ENCODE measurements around the gene MTERF4.

The MTERF4 gene

DNA sequence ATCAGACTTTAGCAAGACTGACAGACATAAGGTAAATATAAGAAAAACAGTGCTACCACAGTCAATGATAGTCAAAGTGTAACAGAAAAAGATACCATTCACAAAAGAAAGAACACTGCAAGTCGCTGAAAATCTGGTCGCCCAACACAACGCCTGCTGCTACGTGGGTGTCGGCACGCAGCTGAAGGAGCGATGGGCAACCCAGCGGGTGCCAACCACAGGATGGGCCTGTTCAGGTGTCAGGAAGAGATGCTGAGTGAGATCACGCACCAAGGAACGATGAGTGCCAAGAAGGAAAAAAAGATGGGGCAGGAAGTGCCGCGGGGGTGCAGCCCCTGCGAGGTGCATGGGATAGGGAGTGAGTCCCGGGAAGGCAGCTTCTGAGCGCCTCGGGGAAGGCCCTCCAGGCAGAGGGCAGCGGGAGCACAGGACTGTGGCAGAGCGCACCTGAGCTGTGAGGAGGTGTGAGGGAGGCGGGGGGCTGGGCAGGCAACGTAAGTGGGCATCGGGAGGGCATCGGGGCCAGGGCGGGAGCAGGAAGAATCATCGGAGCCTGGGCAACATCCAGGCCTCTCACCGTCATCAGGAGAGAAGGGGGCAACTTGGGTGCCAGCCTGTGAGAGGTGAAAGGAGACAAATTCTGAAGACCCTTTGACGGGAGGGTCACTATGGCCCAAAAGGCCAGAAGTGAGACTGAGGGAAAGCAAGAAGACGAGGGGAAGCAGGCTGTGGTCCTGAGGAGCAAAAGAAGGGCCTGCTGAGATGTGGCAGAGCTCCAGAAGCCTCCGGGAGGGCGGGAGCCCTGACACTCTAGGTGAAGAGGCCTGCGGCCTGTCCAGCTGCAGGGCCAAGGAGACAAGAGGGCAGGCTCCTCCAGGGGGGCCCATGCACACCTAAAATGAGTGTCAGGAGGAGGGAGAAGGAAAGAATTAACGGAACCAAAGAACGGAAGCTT lies 14.8 kb upstream of the MTERF4 start:
- DNase-seq (ENCODE audit: low read depth in 1 of 2, low spot score in 1 of 2) = no peak
- TF ChIP-seq SPI1 (IDR thresholded peaks at IDR 0.05; ENCODE audit: borderline replicate concordance, low read depth) (no peak), GABPA (IDR thresholded peaks at IDR 0.05; ENCODE audit: low read depth) (no peak), POLR2AphosphoS5 (IDR thresholded peaks at IDR 0.05; ENCODE audit: low read depth) (no peak)
- TF ChIP-seq, protein P1, sequence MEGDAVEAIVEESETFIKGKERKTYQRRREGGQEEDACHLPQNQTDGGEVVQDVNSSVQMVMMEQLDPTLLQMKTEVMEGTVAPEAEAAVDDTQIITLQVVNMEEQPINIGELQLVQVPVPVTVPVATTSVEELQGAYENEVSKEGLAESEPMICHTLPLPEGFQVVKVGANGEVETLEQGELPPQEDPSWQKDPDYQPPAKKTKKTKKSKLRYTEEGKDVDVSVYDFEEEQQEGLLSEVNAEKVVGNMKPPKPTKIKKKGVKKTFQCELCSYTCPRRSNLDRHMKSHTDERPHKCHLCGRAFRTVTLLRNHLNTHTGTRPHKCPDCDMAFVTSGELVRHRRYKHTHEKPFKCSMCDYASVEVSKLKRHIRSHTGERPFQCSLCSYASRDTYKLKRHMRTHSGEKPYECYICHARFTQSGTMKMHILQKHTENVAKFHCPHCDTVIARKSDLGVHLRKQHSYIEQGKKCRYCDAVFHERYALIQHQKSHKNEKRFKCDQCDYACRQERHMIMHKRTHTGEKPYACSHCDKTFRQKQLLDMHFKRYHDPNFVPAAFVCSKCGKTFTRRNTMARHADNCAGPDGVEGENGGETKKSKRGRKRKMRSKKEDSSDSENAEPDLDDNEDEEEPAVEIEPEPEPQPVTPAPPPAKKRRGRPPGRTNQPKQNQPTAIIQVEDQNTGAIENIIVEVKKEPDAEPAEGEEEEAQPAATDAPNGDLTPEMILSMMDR (IDR thresholded peaks at IDR 0.05; ENCODE audit: insufficient read depth, low read length) = no peak
- TF ChIP-seq, protein P2, sequence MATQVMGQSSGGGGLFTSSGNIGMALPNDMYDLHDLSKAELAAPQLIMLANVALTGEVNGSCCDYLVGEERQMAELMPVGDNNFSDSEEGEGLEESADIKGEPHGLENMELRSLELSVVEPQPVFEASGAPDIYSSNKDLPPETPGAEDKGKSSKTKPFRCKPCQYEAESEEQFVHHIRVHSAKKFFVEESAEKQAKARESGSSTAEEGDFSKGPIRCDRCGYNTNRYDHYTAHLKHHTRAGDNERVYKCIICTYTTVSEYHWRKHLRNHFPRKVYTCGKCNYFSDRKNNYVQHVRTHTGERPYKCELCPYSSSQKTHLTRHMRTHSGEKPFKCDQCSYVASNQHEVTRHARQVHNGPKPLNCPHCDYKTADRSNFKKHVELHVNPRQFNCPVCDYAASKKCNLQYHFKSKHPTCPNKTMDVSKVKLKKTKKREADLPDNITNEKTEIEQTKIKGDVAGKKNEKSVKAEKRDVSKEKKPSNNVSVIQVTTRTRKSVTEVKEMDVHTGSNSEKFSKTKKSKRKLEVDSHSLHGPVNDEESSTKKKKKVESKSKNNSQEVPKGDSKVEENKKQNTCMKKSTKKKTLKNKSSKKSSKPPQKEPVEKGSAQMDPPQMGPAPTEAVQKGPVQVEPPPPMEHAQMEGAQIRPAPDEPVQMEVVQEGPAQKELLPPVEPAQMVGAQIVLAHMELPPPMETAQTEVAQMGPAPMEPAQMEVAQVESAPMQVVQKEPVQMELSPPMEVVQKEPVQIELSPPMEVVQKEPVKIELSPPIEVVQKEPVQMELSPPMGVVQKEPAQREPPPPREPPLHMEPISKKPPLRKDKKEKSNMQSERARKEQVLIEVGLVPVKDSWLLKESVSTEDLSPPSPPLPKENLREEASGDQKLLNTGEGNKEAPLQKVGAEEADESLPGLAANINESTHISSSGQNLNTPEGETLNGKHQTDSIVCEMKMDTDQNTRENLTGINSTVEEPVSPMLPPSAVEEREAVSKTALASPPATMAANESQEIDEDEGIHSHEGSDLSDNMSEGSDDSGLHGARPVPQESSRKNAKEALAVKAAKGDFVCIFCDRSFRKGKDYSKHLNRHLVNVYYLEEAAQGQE (IDR thresholded peaks at IDR 0.05; ENCODE audit: insufficient replicate concordance, low read depth) = no peak
- no peaks in the 10 kb centered on the region for H3K27me3 ChIP-seq (ENCODE audit: insufficient read depth, poor library complexity, severe bottlenecking)
- no peak overlapping the region for H3K27ac ChIP-seq (replicated peaks)
- H3K4me3 ChIP-seq (replicated peaks; ENCODE audit: insufficient read depth, low read length) = no peak overlapping the region

DNA sequence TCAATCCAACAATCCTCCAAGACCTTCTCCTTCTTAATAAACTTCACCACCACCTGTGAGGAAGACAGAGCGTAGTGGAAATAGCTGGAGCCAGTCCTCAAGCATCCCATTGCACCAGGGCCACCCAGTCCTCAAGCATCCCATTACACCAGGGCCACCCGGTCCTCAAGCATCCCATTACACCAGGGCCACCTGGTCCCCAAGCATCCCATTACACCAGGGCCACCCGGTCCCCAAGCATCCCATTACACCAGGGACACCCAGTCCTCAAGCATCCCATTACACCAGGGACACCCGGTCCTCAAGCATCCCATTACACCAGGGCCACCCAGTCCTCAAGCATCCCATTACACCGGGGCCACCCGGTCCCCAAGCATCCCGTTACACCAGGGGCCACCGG lies 13.3 kb upstream of the MTERF4 start:
- no peak for TF ChIP-seq POLR2AphosphoS5 (IDR thresholded peaks at IDR 0.05; ENCODE audit: low read depth)
- TF ChIP-seq GABPA (IDR thresholded peaks at IDR 0.05; ENCODE audit: low read depth) = no peak
- TF ChIP-seq, protein P1 (IDR thresholded peaks at IDR 0.05; ENCODE audit: insufficient read depth, low read length) = no peak
- TF ChIP-seq, protein P2 (IDR thresholded peaks at IDR 0.05; ENCODE audit: insufficient replicate concordance, low read depth) = no peak
- no peak for TF ChIP-seq SPI1 (IDR thresholded peaks at IDR 0.05; ENCODE audit: borderline replicate concordance, low read depth)
- Histone ChIP-seq H3K27ac (replicated peaks) (no peak overlapping the region), H3K4me3 (replicated peaks; ENCODE audit: insufficient read depth, low read length) (no peak overlapping the region), H3K27me3 (ENCODE audit: insufficient read depth, poor library complexity, severe bottlenecking) (no peaks in the 10 kb centered on the region)
- no peak for DNase-seq (ENCODE audit: low read depth in 1 of 2, low spot score in 1 of 2)

DNA sequence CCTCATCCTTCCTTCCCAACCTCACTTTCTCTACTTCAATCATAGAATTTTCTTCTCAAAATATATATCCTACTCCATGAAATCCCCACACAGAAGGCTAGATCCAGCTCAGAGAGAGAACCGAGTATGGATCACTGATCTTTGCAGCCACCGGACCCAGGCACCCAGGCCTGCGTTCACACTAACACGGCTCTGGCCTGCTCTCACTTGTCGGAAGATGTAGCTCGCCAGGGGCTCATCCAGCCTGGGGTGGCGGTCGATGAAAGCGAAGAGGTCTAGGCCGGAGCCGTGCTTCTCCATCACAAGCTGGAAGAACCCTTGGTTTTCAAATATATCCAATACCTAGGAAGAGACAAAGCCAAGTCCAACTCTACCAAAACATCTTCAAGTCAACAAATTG lies 12.7 kb upstream of the MTERF4 start:
- H3K4me3 ChIP-seq (replicated peaks; ENCODE audit: insufficient read depth, low read length) = no peak overlapping the region
- H3K27ac ChIP-seq (replicated peaks) = no peak overlapping the region
- TF ChIP-seq, protein P2 (IDR thresholded peaks at IDR 0.05; ENCODE audit: insufficient replicate concordance, low read depth) = no peak
- no peak for TF ChIP-seq SPI1 (IDR thresholded peaks at IDR 0.05; ENCODE audit: borderline replicate concordance, low read depth)
- TF ChIP-seq GABPA (IDR thresholded peaks at IDR 0.05; ENCODE audit: low read depth) = no peak
- TF ChIP-seq POLR2AphosphoS5 (IDR thresholded peaks at IDR 0.05; ENCODE audit: low read depth) = no peak
- TF ChIP-seq, protein P1 (IDR thresholded peaks at IDR 0.05; ENCODE audit: insufficient read depth, low read length) = no peak
- no peak for DNase-seq (ENCODE audit: low read depth in 1 of 2, low spot score in 1 of 2)
- H3K27me3 ChIP-seq (ENCODE audit: insufficient read depth, poor library complexity, severe bottlenecking) = no peaks in the 10 kb centered on the region

Data from HL-60 (cell line).